ENCODE results near the gene FOSL2.

The FOSL2 gene

DNA sequence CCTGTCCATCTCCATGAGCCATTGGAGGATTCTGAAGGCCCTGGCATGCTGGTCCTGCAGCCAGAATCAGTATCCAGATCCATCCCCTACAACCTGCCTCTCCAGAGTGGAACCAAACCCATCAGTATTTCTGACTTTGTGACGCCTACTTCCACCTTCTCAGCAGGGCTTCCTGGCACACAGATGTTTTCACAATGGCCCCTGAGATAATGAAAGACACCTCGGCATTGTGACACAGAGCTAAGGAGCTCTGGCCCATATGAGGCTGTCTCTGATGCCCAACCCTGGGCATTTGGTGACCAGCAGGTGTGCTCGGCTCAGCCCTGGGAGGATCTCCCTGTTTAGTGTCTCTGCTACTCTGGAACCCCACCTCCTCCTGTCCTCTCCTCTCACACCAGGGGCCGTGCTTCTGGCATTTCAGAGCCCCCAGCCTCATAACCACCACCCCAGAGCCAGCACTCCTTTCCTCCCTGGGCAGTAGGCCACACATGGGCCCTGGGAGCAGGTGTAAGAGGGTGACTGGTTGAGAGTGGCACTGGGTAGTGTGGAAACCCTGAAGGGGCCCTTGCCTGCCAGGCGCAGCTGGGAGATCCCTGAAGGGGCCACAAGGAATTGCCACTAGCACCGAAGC is 38.2 kb downstream of the FOSL2 start:
- H3K79me2 ChIP-seq (ENCODE audit: insufficient read depth, low read length) = no peaks in the 10 kb centered on the region
- H3K4me2 ChIP-seq (ENCODE audit: low read length) = no peak overlapping the region
- no peaks in the 10 kb centered on the region; the same call in 1 of the 2 replicates for H3K27me3 ChIP-seq (ENCODE audit: insufficient read depth, low read length)
- H3K4me1 ChIP-seq (ENCODE audit: insufficient read depth, low read length, severe bottlenecking) = no peaks in the 10 kb centered on the region
- no peak overlapping the region for H3K4me3 ChIP-seq (ENCODE audit: low read depth, low read length, poor library complexity, severe bottlenecking)
- H3K9me2 ChIP-seq (ENCODE audit: low read depth, low read length) = no peaks in the 10 kb centered on the region
- no peak overlapping the region for H2AFZ ChIP-seq (ENCODE audit: low read length)
- TF ChIP-seq EZH2 (IDR thresholded peaks at IDR 0.05; ENCODE audit: borderline replicate concordance, low read length) = no peak
- TF ChIP-seq, protein P1, sequence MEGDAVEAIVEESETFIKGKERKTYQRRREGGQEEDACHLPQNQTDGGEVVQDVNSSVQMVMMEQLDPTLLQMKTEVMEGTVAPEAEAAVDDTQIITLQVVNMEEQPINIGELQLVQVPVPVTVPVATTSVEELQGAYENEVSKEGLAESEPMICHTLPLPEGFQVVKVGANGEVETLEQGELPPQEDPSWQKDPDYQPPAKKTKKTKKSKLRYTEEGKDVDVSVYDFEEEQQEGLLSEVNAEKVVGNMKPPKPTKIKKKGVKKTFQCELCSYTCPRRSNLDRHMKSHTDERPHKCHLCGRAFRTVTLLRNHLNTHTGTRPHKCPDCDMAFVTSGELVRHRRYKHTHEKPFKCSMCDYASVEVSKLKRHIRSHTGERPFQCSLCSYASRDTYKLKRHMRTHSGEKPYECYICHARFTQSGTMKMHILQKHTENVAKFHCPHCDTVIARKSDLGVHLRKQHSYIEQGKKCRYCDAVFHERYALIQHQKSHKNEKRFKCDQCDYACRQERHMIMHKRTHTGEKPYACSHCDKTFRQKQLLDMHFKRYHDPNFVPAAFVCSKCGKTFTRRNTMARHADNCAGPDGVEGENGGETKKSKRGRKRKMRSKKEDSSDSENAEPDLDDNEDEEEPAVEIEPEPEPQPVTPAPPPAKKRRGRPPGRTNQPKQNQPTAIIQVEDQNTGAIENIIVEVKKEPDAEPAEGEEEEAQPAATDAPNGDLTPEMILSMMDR (IDR thresholded peaks at IDR 0.05; ENCODE audit: low read length) = no peak
- H3K27ac ChIP-seq (ENCODE audit: low read depth, low read length, poor library complexity, severe bottlenecking) = no peak overlapping the region
- H3K9ac ChIP-seq (ENCODE audit: low read length) = no peak overlapping the region
- no peaks in the 10 kb centered on the region for H4K20me1 ChIP-seq (ENCODE audit: insufficient read depth, low read length)
- H3K36me3 ChIP-seq (ENCODE audit: insufficient read depth, low read length) = no peaks in the 10 kb centered on the region
- H3F3A ChIP-seq (ENCODE audit: insufficient read depth, low read length) = no peaks in the 10 kb centered on the region
- H3K9me3 ChIP-seq (ENCODE audit: low read length) = no peaks in the 10 kb centered on the region

DNA sequence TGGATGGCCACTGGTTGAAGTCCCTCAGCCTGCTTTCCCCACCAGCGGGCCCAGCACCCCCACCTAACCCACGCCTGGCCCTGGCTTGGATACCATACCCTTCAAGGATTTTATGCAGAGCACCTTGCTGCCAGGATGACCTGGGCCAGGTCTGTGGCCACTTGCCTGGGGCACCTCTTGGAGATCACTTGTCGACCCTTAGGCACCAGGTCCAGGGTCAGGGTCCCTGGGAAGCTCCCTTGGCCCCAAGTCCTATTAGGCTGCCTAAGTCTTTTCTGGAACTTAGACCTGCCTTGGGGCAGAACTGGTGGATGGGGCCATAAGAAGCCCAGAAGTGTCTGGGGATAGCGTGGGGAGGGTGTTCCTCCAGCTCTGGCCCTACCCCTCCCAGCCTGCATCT is 39.1 kb downstream of the FOSL2 start:
- Histone ChIP-seq H2AFZ (ENCODE audit: low read length) (no peak overlapping the region), H3K9ac (ENCODE audit: low read length) (no peak overlapping the region), H3K9me2 (ENCODE audit: low read depth, low read length) (no peaks in the 10 kb centered on the region), H3K36me3 (ENCODE audit: insufficient read depth, low read length) (no peaks in the 10 kb centered on the region), H3K79me2 (ENCODE audit: insufficient read depth, low read length) (no peaks in the 10 kb centered on the region), H3K27ac (ENCODE audit: low read depth, low read length, poor library complexity, severe bottlenecking) (no peak overlapping the region), H4K20me1 (ENCODE audit: insufficient read depth, low read length) (no peaks in the 10 kb centered on the region), H3K4me3 (ENCODE audit: low read depth, low read length, poor library complexity, severe bottlenecking) (no peak overlapping the region), H3K27me3 (ENCODE audit: insufficient read depth, low read length) (no peaks in the 10 kb centered on the region; the same call in 1 of the 2 replicates), H3K9me3 (ENCODE audit: low read length) (no peaks in the 10 kb centered on the region), H3K4me1 (ENCODE audit: insufficient read depth, low read length, severe bottlenecking) (no peaks in the 10 kb centered on the region), H3F3A (ENCODE audit: insufficient read depth, low read length) (no peaks in the 10 kb centered on the region), H3K4me2 (ENCODE audit: low read length) (no peak overlapping the region)
- no peak for TF ChIP-seq EZH2 (IDR thresholded peaks at IDR 0.05; ENCODE audit: borderline replicate concordance, low read length)
- TF ChIP-seq, protein P1 (IDR thresholded peaks at IDR 0.05; ENCODE audit: low read length) = no peak

DNA sequence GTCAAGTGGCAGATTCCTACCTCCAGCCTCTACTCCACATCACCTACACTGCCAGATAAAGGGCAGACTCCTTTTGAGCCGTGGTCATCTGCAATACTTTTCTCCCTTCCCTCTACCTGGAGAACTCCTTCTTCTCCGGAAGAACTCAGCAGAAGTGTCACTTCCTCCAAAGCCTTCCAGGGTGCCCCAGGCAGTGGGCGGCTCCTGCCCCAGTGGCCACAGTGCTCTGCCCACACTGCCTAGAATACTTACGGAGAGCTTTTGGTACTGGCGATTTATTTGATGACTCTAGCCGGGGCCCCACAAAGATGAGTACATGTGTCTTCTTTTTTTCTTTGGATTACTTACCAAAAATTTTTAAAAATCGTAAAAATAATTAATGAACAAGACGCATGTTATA is 39.7 kb downstream of the FOSL2 start:
- Histone ChIP-seq H3K9me2 (ENCODE audit: low read depth, low read length) (no peaks in the 10 kb centered on the region), H4K20me1 (ENCODE audit: insufficient read depth, low read length) (no peaks in the 10 kb centered on the region), H3K4me3 (ENCODE audit: low read depth, low read length, poor library complexity, severe bottlenecking) (no peak overlapping the region), H3K4me2 (ENCODE audit: low read length) (no peak overlapping the region), H3K4me1 (ENCODE audit: insufficient read depth, low read length, severe bottlenecking) (no peaks in the 10 kb centered on the region), H3K9ac (ENCODE audit: low read length) (no peak overlapping the region), H3K36me3 (ENCODE audit: insufficient read depth, low read length) (no peaks in the 10 kb centered on the region), H3K79me2 (ENCODE audit: insufficient read depth, low read length) (no peaks in the 10 kb centered on the region), H2AFZ (ENCODE audit: low read length) (no peak overlapping the region), H3K27ac (ENCODE audit: low read depth, low read length, poor library complexity, severe bottlenecking) (no peak overlapping the region), H3F3A (ENCODE audit: insufficient read depth, low read length) (no peaks in the 10 kb centered on the region), H3K9me3 (ENCODE audit: low read length) (no peaks in the 10 kb centered on the region), H3K27me3 (ENCODE audit: insufficient read depth, low read length) (no peaks in the 10 kb centered on the region; the same call in 1 of the 2 replicates)
- no peak for TF ChIP-seq EZH2 (IDR thresholded peaks at IDR 0.05; ENCODE audit: borderline replicate concordance, low read length)
- TF ChIP-seq, protein P1 (IDR thresholded peaks at IDR 0.05; ENCODE audit: low read length) = no peak
